Measurements from ENCODE around the gene HECTD2.

- no peak for TF ChIP-seq CTCF (IDR thresholded peaks at IDR 0.05)
- TF ChIP-seq POLR2AphosphoS5 (IDR thresholded peaks at IDR 0.05), result no peak
- TF ChIP-seq EP300 (IDR thresholded peaks at IDR 0.05), result no peak
Measured at GRCh38 chr10:91412354-91413087, 2.4 kb downstream of the HECTD2 start.
